Measurements from ENCODE around the gene FUT4.

DNA sequence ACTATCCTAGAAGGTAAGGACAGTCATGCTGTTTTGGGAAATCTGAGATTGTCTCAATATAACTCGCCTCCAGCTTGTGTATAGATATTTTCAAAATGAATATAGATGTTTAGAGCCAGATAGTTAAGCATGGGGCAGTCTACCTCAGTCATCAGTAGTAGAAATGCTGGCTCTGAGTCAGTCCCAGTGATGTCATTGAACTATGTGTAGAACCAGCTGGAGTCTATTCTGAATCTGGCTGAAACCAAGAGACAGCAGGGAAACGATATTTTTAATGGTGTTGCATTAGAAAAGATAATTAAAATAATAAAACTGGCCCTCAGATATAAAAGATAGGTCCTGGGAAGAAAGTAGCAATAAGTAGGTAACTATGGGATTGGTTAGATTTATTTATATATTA is 49.3 kb downstream of the FUT4 start:
- no peak for TF ChIP-seq EP300 (IDR thresholded peaks at IDR 0.05)
- TF ChIP-seq, protein P1, sequence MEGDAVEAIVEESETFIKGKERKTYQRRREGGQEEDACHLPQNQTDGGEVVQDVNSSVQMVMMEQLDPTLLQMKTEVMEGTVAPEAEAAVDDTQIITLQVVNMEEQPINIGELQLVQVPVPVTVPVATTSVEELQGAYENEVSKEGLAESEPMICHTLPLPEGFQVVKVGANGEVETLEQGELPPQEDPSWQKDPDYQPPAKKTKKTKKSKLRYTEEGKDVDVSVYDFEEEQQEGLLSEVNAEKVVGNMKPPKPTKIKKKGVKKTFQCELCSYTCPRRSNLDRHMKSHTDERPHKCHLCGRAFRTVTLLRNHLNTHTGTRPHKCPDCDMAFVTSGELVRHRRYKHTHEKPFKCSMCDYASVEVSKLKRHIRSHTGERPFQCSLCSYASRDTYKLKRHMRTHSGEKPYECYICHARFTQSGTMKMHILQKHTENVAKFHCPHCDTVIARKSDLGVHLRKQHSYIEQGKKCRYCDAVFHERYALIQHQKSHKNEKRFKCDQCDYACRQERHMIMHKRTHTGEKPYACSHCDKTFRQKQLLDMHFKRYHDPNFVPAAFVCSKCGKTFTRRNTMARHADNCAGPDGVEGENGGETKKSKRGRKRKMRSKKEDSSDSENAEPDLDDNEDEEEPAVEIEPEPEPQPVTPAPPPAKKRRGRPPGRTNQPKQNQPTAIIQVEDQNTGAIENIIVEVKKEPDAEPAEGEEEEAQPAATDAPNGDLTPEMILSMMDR (IDR thresholded peaks at IDR 0.05), result no peak
- no peak for TF ChIP-seq POLR2A (IDR thresholded peaks at IDR 0.05)

Data from stomach (tissue), 4 donors.